MM.1S (cell line): ENCODE data around the gene DRAM1.

ENCODE experiments used
- CTCF ChIP-seq: fragments of 300-600 bp; sonication (generic); IDR thresholded peaks from 2 replicates; pipeline ENCODE4 v1.5.1; 2016; ENCODE audit warnings: antibody characterized with exemption, low read length, mixed read lengths
- EZH2 ChIP-seq: fragments of 300-600 bp; sonication (generic); optimal IDR thresholded peaks from 2 replicates; pipeline ENCODE3; 2017; ENCODE audit warnings: low read depth, mild to moderate bottlenecking, antibody characterized with exemption, low read length, mixed read lengths

GRCh38 chr12:101963697-101964096, 86.3 kb downstream of the DRAM1 start:
- TF ChIP-seq CTCF (no peak), EZH2 (no peak)
